Measurements from ENCODE around the gene LIMS1. TPM values are rescaled to one million over a fixed set of nuclear protein-coding genes. Genes with fewer than 3 reads are reported as not detected.
"Not testable (repeated sequence)": the region's sequence is repeated elsewhere in the genome, so short reads cannot be mapped to it uniquely, and the experiment has no call there.

Gene LIMS1
- total and polyA plus RNA-seq, 3 donors from 2014 or later, result 44.8 to 110 (median 94.1) TPM

DNA sequence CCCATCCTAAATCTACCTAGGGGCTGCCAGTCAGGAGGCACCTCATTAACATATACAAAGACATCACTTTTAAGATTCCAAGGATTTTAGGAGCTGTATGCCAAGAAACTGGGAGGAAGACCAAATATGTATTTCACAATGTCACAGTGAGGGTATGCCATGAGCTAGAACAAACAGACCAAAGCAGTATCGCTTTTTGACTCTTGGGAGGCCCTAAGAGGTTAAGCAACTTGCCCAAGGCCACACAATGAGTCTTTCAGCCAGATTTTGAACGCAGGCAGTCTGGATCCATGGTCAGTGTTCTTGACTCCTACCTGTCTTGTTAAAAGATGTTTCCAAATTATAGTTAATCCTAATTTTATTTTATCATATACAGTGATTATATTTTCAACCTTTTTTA lies 132.9 kb downstream of the LIMS1 start:
- H3K27ac ChIP-seq; H3K4me1 ChIP-seq; H3K9me3 ChIP-seq; H3K36me3 ChIP-seq (ENCODE audit: low read depth, missing control alignments); H3K4me3 ChIP-seq; intact Hi-C loops (cut with DNase I; ENCODE audit: low total_unique reads); H3K27me3 ChIP-seq: not testable (repeated sequence)
- peak; percentile 31 for DNase-seq
- WGBS, 2 donors, result 34 to 48% methylated on average over 2 of the region's 2 CpGs

DNA sequence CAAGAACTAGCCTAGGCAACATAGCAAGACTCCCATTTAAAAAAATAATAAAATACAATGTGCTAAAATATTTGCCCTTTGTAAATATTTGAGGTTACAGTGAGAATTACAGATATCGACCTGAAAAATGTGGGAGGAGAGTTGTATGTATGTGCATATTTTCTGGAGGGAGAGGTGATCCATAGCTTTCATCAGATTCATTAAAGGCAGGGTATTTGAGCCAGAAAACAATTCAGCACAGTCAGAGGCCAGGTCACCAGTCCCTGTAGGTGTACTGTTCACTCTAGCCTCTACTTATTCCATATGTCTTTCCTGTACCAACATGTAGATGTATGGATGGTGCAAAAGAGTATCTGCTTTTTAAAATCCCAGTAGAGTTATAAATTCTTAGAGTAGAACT lies 136.0 kb downstream of the LIMS1 start:
- intact Hi-C loops (cut with DNase I; ENCODE audit: low total_unique reads); H3K4me3 ChIP-seq: not testable (repeated sequence)

DNA sequence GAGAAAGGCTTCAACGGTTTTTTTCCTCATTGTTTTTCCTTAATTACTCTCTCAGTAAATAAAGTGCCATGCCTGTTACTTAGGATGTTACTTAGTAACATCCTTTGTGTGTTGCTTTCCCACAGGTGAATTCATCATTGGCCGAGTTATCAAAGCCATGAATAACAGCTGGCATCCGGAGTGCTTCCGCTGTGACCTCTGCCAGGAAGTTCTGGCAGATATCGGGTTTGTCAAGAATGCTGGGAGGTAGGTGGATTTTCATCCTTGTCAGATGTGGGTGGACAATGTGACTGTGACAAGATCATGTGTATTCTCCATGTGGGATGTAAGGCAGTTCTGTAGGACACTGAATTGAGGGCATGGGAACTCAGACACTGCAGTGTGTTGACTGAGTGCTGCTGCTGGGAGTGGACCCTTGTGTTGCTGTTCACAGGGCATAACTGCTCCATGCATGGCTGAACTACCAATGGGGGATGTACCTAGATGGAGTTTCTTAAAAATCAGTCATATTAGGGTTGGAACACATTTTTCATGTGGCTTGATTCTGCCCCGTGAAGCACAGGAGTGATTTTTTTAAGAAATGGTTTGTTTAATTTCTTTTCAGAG lies 138.0 kb downstream of the LIMS1 start:
- H3K27ac ChIP-seq; DNase-seq; intact Hi-C loops (cut with DNase I; ENCODE audit: low total_unique reads); H3K4me1 ChIP-seq; H3K27me3 ChIP-seq; H3K36me3 ChIP-seq (ENCODE audit: low read depth, missing control alignments); H3K9me3 ChIP-seq; H3K4me3 ChIP-seq: not testable (repeated sequence)
- WGBS, 2 donors, result 42% methylated on average over 1 of the region's 6 CpGs; no CpG with 5 or more reads in 1 of the 2 donors

More for the DNA sequence above, 136.0 kb downstream of the LIMS1 start:
- not testable (repeated sequence) for DNase-seq; H3K9me3 ChIP-seq; H3K27ac ChIP-seq; H3K27me3 ChIP-seq; H3K36me3 ChIP-seq (ENCODE audit: low read depth, missing control alignments); H3K4me1 ChIP-seq
- 63 to 83% methylated on average over 1 of the region's 1 CpG for WGBS, 2 donors

DNA sequence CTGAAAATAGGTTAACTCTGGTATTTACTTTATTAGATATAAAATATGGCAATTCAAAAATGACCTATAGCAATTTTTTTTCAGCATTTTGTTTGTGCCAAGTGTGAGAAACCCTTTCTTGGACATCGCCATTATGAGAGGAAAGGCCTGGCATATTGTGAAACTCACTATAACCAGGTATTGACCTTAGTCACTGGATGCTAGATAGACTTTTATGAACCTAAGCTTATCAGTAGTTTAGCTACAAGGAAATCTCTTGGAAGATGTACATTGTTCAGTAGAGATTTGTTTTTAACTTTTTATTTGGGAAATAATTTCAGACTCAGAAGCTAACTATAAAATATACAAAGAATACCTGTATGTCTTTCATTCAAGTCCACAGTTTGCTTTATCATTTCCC lies 142.3 kb downstream of the LIMS1 start:
- intact Hi-C loops (cut with DNase I; ENCODE audit: low total_unique reads); DNase-seq; H3K36me3 ChIP-seq (ENCODE audit: low read depth, missing control alignments); H3K27ac ChIP-seq; H3K27me3 ChIP-seq; H3K4me1 ChIP-seq; H3K9me3 ChIP-seq; H3K4me3 ChIP-seq: not testable (repeated sequence)
- 91% methylated on average over 1 of the region's 1 CpG; no CpG with 5 or more reads in 1 of the 2 donors for WGBS, 2 donors

DNA sequence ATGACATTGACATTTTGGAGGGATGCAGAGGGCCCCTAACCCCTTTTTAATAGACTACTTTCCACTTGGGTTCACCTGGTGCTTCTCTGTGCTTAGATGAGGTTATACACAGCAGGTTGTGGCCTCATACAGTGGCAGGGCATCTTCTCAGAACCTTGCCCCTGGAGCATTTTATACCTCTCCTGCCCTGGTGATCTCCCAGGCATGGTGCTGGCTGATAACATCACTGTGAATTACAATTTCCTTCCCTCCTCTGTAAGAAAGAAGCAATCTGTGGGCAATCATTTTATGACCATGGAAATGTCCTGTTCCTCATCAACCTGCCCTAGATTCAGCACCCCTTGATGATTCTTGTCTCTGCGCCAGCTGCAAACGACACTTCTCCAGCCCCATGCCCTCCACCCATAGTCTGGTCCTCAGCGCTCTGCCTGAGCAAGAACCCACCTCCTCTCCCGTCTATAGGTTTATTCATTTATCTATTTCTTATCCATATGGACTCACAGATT lies 143.0 kb downstream of the LIMS1 start:
- 85% methylated on average over 4 of the region's 4 CpGs for WGBS, 2 donors
- not testable (repeated sequence) for H3K9me3 ChIP-seq

DNA sequence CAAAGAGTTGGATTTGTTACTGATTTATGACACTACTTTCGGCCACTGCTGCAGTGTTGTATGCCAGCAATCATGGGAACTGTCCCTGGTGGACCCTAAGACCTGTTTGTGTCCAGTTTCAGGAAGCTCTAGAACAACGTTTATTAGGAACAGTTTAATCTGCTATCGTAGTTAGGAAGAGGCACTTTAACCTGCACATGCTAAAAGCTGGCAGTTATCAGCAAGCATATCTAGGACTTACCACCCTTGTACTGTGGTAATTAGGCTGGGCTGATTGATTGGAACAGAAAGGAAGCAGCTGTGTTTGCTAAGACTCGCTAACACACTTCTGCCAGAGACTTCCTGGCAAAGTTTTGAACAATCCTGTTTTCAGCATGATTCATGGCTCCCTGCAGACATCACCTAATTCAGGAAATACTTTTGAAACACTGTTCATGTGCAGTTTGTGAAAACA lies 144.0 kb downstream of the LIMS1 start:
- intact Hi-C loops (cut with DNase I; ENCODE audit: low total_unique reads); H3K9me3 ChIP-seq; H3K27me3 ChIP-seq; H3K36me3 ChIP-seq (ENCODE audit: low read depth, missing control alignments); H3K4me3 ChIP-seq; DNase-seq; H3K4me1 ChIP-seq; H3K27ac ChIP-seq: not testable (repeated sequence)
- WGBS, 2 donors, result 33 to 42% methylated on average over 4 of the region's 4 CpGs

More for the DNA sequence above, 143.0 kb downstream of the LIMS1 start:
- H3K4me3 ChIP-seq; H3K36me3 ChIP-seq (ENCODE audit: low read depth, missing control alignments); DNase-seq; H3K4me1 ChIP-seq; H3K27ac ChIP-seq; intact Hi-C loops (cut with DNase I; ENCODE audit: low total_unique reads); H3K27me3 ChIP-seq: not testable (repeated sequence)

DNA sequence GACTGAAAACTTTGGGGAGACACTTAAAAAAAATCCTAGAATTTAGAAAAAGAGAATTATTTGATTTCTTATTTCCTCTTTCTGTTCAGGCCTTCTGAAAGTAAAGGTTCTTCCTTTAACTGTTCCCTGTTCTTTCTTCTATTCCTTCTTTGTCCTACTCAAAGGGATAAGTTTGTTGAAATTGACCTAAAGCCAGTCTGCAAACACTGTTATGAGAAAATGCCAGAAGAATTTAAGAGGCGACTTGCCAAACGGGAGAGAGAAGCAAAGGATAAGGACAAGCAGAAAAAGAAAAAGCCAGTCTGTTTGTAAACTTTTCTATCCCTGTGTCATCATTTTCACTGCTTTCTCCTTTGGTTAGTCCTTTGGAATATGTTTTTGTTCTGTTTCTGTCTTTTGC lies 146.5 kb downstream of the LIMS1 start:
- H3K4me1 ChIP-seq; H3K9me3 ChIP-seq; H3K27me3 ChIP-seq; H3K27ac ChIP-seq; H3K36me3 ChIP-seq (ENCODE audit: low read depth, missing control alignments); DNase-seq; H3K4me3 ChIP-seq; intact Hi-C loops (cut with DNase I; ENCODE audit: low total_unique reads): not testable (repeated sequence)
- 45 to 47% methylated on average over 2 of the region's 2 CpGs for WGBS, 2 donors

DNA sequence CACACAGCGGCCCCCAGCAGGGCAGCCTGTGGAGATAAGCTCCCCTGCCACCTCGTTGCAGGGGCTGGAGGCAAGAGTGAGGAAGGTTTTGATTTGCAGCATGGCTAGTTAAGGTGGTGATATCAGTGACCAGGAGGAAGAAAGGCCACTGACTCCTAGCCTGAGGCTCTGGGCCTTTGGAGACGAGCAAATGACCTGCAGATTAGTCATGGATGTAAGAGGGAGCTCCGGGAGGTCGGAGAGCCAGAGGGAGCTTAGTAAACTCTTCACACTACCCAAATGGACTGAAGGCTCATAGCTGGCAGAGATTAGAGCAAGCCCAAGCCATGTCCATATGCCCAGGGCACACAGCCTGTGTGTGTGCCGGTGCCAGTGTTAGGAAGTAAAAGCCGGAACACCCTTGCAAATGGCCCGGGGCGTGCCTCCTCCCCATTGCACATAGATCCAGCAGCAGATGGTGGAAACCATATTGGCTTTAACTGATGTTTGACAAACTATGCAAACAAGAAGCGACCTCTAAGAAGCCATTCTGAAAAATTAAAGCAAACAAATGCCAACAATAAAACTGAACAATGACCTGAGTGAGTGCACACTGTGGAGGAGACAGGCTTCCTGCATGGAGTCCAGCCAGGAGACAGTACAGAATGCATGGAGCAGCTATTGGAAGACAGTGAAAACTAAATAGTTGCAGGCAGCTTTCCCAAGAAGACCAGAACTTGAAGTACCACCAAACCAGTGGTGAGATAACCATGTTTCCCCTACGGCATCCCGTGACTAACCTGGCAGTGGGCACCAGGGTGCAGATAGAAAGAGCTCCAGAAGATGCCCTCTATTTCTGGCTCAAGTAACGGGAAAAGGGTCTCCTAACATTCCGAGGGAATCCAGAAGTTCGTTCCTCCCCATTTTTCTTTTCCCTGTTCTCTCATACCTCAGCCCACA lies 154.8 kb downstream of the LIMS1 start:
- not testable (repeated sequence) for H3K27ac ChIP-seq

DNA sequence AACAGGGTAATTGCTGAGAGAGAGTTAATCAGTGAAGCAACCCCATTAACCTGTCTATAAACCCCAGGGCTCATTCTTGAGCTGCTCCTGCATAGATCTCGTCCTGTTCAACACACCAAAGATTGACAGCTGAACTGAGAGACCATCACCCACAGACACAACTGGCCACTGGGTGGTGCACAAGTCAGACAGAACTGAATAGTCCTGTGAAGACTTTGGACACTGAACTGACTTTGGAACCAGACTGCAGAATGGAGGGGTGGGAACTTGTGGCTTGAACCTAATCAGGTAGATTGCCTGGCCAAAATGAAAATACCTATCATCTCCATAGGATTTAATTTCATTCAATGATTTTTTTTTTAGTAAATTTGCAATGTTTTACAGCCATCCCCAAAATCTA lies 155.7 kb downstream of the LIMS1 start:
- H3K27ac ChIP-seq; DNase-seq; H3K4me1 ChIP-seq; H3K36me3 ChIP-seq (ENCODE audit: low read depth, missing control alignments); H3K27me3 ChIP-seq; H3K9me3 ChIP-seq; intact Hi-C loops (cut with DNase I; ENCODE audit: low total_unique reads); H3K4me3 ChIP-seq: not testable (repeated sequence)
- no CpG with 5 or more reads among the region's 1 CpG for WGBS, 2 donors

More for the DNA sequence above, 154.8 kb downstream of the LIMS1 start:
- intact Hi-C loops (cut with DNase I; ENCODE audit: low total_unique reads); DNase-seq; H3K36me3 ChIP-seq (ENCODE audit: low read depth, missing control alignments); H3K9me3 ChIP-seq; H3K4me3 ChIP-seq; H3K4me1 ChIP-seq; H3K27me3 ChIP-seq: not testable (repeated sequence)
- WGBS, 2 donors, result 80 to 82% methylated on average over 7 to 8 of the region's 15 CpGs
